Measurements from ENCODE around the gene IFIT1B.
"Not testable (repeated sequence)": the region's sequence is repeated elsewhere in the genome, so short reads cannot be mapped to it uniquely, and the experiment has no call there.

IFIT1B gene, protein sequence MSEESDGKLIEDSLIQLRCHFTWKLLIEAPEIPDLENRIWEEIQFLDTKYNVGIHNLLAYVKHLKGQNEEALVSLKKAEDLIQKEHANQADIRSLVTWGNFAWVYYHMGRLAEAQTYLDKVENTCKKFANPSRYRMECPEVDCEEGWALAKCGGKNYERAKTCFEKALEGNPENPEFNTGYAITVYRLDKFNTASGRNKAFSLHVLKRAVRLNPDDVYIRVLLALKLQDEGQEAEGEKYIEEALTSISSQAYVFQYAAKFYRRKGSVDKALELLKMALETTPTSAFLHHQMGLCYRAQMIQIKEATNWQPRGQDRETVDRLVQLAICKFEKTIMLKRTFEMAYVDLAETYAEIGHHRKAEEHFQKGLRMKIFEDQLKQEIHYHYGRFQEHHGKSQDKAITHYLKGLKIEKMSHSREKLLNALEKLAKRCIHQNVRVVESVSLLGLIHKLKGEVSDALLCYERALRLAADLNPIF

DNA sequence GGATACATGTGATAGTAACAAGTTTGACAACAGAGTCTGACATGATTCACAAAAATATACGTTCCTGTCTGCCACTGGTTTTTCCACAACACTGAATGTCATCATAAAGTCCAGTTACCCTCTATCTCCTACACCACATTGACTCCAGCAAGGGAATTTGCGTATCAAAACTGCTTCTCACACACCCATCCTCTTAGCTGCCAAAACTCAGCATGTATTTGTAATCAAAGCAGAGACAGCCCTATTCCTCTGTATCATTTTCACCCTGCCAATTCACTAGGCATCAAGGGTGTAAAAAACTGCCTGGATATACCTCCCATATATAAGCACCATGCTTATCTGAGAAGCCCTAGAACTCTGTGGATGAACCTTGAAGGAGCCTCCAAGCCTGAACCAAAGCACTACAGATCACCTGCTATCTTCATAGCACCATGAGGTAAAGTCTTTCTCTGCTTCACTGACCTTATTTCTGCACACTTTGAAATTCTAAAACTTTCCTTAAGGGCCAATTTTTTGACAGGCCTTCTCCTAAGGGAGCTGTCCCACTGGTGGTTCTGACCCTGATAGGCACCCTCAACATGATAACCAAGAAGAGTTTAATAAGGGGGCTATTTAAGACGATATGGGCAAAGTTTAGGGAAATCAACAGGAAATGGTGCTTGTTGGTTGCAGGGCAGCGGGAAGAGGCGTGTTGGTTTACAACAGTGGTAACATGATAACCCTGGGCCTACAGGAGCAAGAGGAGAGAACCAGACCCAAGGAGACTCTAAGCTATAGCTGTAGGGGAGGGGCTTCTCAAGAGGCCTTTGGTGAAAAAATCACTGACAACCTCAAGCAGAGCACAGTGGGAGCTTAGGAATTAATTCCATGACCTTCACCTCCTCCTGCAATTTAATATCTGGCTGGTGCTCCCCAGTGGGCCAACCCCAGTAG is at the start of gene IFIT1B:
Gene IFIT1B (plus strand): TSS at position 352 of the 933 bp plus-strand sequence. CDS start 80 bp downstream, at position 432.
- no peak for DNase-seq (ENCODE audit: low read depth)

DNA sequence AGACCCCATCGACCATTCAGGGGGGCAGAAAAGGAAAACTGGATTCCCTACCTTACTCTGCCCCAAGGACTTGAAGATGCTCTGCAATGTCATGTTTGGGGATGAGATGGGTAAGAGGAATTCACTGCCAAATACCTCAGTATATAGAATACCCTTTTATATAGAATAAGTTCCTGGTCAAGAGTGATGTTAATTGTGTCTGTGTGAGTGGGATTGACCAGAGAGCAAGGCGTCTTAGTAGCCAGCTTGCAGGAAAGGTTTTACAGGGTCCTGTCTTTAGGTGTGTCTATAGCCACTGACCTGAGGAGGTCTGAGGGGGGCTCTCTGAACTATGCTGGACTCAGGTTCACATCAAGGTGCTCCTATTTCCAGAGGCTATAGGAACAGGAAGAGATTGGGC is 48.7 kb upstream of the IFIT1B start:
- DNase-seq (ENCODE audit: low read depth) = no peak

DNA sequence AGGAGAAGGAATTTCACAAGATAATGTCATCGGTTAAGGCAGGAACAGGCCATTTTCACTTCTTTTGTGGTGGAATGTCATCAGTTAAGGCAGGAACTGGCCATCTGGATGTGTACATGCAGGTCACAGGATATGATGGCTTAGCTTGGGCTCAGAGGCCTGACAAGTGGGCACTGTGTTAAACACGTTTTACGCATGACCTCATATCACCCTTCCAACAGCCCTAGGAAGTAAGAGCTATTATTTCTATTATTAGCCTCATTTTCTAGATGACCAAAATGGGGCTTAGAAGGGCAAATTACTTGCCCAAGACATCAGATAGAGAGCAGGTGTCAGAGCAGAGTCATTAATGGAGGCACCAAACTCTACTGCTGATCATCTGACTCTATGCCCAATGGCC is 47.8 kb upstream of the IFIT1B start:
- DNase-seq (ENCODE audit: low read depth) = not testable (repeated sequence)

DNA sequence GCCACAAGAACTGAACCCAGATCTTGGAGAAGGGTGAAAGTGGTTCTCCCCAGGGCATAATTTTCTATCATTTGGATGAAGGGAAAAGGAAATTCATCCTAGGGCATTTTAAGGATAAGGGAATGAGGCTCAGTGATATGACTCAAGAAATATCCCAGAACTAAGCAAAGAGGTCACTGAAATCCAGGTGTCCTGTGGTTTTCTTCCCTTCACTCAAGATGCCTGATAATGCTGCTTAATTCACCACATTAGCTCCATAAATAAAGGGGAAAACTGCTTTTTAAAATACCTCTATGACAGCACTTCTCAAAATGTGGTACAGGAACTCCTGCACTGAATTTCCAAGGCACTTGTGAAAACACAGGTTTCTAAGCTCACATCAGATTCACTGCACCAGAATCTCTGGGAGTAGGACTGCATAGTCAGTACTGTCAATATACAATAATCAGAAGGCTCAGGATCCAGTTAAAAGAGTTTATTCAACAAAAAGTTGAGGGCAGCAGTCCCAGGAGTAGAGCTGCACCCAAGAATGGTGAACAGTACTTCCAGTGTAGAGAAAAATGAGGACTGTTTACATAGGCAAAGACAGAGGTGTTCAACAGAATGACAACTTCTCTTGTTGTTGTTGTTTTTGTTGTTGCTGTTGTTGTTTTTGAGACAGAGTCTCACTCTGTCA is 47.2 kb upstream of the IFIT1B start:
- no peak for DNase-seq (ENCODE audit: low read depth)

DNA sequence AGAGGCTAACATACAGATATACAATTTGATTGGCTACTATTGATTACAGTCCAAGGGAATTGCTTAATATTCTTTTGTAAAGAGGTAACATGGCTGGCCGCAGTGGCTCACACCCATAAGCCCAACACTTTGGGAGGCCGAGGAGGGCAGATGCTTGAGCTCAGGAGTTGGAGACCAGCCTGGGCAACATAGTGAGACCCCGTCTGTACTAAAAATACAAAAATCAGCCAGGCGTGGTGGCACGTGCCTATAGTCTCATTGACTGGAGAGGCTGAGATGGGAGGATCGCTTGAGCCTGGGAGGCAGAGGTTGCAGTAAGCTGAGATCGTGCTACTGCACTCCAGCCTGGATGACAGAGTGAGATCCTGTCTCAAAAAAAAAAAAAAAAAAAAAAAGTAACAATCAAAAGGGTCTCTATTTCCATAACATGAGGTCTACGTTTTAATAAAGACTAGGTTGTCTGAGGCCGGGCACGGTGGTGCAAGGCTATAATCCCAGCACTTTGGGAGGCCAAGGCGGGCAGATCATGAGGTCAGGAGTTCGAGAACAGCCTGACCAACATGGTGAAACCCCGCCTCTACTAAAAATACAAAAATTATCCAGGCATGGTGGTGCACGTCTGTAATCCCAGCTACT is 46.3 kb upstream of the IFIT1B start:
- DNase-seq (ENCODE audit: low read depth) = not testable (repeated sequence)

DNA sequence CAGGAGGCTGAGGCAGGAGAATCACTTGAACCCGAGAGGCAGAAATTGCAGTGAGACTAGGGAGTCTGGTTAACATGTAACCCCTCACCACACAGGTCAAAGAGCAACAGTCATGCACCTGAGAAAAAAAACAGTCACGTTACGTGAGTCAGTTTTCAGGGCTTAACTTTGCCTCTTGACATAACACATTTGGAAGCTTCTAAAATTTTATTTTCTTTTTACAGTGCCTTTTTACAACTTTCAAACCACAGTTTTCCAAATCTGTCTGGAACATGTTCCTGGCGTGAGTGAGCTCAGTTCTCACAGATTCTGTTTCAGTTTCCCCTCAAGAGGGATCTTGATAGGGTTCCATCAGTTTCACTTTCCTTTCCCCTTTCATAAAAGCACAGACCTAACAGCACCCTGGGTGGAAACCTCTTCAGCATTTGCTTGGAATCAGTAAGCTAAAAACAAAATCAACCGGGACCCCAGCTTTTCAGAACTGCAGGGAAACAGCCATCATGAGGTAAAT is 45.7 kb upstream of the IFIT1B start:
- DNase-seq (ENCODE audit: low read depth) = no peak

DNA sequence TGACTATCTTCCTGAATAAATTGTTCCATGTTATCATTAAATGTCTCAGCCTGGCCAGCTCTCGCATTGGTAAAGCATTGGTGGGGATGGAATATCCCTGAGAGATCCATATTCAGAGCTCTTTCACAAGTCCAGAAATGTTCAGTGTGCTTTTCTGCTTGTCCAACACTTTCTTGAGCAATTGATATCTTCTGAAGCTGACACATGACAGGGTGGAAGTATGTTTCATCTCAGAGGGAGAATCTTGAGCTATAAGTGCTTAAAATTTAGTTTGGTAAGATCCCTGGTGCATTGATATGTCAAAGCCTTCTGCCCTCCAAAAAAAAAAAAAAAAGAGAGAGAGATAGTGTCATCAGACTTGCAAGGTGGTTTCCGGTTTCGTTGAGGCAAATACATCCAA is 42.6 kb upstream of the IFIT1B start:
- no peak for DNase-seq (ENCODE audit: low read depth)

DNA sequence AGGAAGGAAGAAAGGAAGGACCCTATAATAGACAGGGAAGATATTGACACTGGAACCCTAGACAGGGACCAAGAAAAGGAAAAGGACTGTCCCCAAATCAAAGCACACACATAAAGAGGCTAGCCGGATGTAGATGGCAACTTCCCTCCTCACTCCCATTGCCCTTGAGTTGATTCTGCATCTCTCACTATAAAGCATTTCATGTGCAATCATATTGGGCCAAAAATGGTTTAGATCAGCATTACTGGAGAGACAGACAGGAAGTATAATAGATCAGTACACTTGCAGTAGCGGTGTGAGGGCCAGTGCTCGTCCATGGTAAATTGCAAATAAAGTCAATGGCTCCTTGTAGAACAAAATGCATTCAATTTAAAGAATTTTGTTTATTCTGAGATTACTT is 41.6 kb upstream of the IFIT1B start:
- DNase-seq (ENCODE audit: low read depth) = no peak

DNA sequence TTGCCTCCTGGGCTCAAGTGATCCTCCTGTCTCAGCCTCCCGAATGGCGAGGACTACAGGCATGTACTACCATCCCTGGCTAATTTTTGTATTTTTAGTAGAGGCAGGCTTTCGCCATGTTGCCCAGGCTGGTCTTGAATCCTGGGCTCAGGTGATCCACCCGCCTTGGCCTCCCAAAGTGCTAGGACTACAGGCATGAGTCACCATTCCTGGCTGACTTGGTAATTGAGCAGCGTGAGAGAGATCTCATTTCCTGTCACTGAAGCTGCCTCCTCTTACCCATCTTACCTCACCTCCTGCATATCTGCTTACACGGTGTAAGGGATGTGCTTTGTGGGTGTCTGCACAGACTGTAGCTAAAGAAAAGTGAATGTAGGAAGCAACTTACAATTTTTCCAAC is 40.4 kb upstream of the IFIT1B start:
- no peak for DNase-seq (ENCODE audit: low read depth)

DNA sequence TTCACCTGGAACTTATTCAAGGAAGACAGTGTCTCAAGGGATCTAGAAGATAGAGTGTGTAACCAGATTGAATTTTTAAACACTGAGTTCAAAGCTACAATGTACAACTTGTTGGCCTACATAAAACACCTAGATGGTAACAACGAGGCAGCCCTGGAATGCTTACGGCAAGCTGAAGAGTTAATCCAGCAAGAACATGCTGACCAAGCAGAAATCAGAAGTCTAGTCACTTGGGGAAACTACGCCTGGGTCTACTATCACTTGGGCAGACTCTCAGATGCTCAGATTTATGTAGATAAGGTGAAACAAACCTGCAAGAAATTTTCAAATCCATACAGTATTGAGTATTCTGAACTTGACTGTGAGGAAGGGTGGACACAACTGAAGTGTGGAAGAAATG is 39.1 kb upstream of the IFIT1B start:
- no peak for DNase-seq (ENCODE audit: low read depth)

DNA sequence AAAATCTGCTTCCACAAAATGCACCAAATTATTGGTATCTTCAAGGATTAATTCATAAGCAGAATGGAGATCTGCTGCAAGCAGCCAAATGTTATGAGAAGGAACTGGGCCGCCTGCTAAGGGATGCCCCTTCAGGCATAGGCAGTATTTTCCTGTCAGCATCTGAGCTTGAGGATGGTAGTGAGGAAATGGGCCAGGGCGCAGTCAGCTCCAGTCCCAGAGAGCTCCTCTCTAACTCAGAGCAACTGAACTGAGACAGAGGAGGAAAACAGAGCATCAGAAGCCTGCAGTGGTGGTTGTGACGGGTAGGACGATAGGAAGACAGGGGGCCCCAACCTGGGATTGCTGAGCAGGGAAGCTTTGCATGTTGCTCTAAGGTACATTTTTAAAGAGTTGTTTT is 38.0 kb upstream of the IFIT1B start:
- DNase-seq (ENCODE audit: low read depth) = no peak

DNA sequence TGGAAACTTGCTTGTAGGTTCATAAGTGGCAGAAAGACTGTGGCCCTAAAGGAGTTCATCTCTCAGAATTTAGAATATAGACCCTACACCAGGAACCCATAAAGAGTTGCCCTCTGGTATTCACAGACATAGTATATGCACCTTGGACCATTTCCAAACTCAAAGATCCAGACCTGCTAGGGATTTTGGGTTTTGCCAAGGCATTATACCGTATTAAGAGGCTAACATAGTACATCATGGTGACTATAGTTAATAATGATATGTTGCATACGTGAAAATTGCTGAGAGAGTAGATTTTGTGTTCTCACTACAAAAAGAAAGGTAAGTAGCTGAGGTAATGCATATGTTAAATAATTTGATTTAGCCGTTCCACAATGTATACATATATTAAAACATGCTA is 36.2 kb upstream of the IFIT1B start:
- no peak for DNase-seq (ENCODE audit: low read depth)

DNA sequence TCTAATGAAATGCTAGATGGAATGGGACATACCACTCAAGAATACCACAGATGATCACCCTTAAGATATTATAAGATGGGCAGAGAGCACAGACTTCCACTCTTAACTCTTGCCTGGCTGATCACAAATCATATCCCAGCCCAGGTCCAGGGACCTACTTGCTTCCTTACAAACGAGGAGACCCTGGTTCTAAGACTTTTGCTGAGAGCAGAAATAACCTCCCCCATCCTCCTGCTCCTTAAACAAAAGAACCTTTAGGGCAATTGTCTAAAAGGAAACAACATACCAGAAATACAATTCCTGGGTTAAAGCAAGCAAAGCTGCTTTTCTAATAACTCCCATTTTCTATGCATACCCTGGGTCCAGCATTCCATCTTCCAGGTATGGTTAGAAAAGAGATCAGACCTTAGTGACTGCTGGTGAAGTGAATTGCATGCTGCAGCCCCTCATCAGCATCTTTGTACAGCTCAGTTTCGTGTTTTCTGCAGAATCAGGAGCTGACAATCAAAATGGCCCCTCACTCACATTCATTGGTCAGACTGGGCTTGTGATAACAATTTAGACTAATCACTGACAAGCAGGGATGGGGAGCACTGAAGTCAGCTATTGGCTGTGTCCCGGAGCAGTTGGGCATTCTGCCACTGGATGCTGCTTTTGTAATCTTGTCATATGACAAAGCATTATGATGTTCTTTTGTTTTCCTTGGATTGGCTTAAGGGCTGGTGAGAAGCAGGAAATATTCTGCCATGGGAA is 35.5 kb upstream of the IFIT1B start:
- no peak for DNase-seq (ENCODE audit: low read depth)

DNA sequence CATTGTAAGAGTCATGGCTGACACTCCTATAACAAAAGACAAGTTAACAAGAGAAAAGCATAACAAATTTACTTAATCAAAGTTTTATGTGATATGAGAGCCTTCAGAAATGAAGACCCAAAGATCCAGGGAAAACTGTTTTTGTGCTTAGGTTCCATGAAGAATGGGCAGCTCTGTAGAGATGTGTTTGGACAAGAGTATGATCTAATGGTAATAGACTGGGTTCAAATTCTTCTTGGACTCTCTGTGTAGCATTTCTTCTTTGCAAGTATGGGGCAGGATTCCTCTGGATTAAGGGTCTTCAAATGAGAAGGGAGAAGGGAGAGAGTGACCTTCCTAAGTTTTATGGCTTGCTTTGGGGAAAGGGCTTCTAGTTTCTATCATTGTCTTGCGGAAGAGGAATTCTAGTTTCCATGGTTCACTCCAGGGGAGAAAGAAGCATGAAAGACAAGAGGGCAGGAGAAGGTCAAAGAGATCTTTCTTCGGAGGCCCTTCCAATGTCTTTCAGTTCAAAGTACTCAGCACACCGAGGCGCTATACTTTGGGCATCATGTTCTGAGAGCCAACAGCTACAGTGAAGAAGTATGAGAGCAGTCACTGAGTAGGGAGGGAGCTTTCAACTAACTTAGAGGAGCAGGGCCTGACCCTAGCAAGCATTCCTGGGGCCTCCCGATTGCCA is 34.6 kb upstream of the IFIT1B start:
- DNase-seq (ENCODE audit: low read depth) = no peak

DNA sequence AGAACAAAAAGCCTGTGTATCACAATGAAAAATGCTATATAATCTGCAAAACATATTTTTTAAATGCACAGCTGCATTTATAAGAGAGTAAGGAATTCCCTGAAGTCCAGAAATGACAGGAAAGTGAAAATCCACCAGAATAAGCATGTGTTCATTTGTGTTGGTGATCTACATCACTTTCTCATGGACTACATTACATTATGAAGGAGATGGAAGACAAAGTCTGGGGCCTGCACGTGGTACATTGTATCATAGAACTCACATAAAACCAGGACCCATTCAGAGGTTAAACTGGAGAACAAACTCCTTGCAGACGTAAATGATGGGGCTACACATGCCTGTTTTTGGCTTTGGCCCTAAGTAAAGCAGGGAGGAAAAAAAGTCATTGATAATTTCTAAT is 33.7 kb upstream of the IFIT1B start:
- no peak for DNase-seq (ENCODE audit: low read depth)

DNA sequence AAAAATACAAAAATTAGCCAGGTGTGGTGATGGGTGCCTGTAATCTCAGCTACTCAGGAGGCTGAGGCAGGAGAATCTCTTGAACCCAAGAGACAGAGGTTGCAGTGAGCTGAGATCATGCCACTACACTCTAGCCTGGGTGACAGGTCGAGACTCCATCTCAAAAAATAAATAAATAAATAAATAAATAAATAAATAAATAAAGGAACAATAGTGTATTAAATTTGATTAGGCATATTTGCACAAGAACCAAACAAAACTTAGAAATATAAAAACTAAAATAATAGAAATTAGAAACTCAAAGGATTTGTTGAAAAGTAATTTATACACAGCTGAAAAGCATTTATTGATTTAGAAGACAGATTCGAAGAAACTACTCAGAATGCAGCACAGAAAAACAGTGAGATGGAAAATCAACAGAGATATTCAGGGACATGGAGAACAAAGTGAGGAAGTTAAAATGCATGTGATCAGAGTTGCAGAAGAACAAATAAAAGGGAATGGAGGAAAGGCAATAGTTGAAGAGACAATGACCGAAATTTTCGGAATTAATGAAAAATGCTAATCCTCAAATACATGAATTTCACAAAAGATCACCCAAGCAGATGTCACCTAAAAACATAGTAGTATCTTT is 32.4 kb upstream of the IFIT1B start:
- no peak for DNase-seq (ENCODE audit: low read depth)

DNA sequence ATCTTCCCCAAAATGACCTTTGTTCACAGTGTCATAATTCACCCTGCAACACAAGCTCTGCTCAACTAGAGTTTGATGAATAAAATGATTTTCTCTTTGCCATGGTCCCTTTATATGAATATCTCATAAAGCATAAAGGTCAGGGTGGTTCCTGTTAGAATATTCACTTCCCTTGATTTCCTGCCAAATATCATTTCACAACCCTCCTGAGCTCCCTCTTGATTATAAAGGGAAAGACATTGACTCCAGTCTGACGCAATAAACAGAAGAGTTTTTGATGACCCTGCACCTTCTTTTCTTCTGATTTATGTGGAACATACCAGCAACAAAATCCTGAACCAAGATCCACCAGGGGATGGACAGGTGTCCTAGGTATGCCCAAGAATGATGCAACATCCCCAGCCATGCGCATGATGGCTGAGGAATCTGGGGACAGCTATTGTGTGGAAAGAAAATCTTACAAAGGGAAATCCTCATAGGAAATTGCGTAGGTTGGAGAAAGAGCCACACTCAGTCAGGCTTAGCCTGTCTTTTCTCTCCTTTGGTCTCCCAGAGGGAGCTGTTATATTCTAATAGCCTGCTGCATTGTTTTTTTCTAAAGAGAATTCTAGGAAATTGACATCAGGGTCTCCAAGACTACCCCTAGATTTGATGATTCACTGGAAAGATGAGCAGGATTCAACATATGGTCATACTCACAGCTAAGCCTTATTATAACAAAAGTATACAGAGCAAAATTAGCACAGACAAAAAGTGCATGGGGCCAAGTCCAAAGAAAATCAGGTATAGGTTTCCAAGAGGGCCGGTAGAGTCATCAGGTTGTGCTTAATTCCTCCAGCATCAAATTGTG is 31.2 kb upstream of the IFIT1B start:
- no peak for DNase-seq (ENCODE audit: low read depth)

DNA sequence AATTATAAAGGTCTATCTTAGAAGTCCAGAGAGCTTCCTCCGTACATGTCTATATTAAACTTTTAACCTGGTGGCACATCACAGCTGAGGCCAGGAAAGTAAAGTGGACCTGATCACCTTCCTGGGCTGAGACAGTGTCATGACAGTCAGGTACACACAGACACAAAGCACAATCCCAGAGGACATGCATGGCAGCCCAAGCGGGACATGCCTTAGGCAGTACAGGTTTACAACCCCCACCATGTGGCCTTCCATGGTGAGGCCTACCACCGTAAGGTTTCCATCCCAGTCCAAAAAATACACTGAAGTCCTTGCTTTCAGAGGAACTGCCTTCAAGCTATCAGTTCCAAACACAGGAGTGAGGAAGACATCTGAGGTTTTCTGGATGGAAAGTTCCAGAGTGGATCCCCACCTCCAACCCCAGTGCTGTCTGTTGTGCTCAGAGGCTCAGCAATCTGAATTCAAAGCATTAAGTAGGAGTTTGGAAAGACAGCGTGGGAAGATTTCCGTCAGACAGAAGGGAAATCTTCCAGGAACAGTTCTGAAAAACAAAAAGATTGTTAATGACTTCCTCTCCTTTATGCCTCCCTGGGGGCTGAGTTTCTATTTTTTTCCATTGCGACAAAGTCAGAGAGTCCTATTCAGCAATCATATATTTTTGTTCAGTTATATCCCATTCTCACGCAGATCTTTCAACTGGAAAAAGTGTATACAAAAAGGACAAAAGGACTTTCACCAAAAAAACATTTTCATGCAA is 30.0 kb upstream of the IFIT1B start:
- no peak for DNase-seq (ENCODE audit: low read depth)

Measured in activated gamma-delta T cell treated with anti-CD3 and anti-CD28 coated beads, Interleukin-2, amount 50 U/mL, for 16 hours (primary cell).